Measurements from ENCODE around the gene PON3.
"Not testable (repeated sequence)": the region's sequence is repeated elsewhere in the genome, so short reads cannot be mapped to it uniquely, and the experiment has no call there.

Gene PON3

GRCh38 chr7:95397381-95397780, 1.2 kb upstream of the PON3 start:
- no peak for DNase-seq (ENCODE audit: insufficient read length, low spot score)
- TF ChIP-seq POLR2A (IDR thresholded peaks at IDR 0.05; ENCODE audit: low read depth, low read length): no peak
- no peak for FAIRE-seq

DNA sequence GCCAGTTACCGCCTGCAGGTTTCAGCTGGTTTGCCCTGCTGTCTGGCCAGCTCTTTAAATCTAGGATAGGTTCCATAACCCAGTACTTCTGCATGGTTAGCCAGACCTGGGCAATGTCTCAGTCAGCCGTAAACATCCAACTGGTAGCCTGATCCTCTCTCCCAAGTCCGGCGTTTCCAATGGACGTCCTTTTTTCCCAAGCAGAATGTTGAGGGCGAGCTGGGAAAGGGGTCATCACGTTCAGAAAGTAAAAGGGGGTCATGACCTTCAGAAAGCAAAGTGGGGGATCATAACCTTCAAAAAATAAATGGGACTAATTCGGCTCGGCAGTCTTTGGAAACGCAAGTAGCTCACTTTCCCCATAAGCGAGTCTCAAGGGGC, 430 bp downstream of the PON3 start:
- no peak for TF ChIP-seq POLR2A (IDR thresholded peaks at IDR 0.05; ENCODE audit: low read depth, low read length)
- DNase-seq (ENCODE audit: insufficient read length, low spot score) (no peak), FAIRE-seq (no peak)

DNA sequence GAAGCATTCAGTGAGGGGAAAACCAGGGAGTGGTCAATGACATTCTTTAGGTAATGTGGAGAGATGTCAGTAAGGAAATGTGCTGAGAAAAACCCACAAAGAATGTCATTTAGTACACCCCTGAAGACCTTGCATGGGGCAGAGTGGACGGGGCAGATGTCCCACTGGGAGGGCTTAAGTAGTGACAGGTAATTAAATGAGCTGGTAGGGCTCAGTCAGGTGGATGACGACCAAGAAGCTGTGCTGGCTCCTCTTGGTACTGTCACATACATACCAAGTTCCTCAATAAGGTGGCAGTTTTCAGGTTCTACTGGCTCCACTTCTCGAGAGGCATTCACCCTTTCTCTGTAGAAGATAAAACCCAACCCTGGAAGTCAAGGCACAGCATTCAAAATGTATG, 1.8 kb downstream of the PON3 start:
- no peak for FAIRE-seq
- TF ChIP-seq POLR2A (IDR thresholded peaks at IDR 0.05; ENCODE audit: low read depth, low read length): no peak
- no peak for DNase-seq (ENCODE audit: insufficient read length, low spot score)

DNA sequence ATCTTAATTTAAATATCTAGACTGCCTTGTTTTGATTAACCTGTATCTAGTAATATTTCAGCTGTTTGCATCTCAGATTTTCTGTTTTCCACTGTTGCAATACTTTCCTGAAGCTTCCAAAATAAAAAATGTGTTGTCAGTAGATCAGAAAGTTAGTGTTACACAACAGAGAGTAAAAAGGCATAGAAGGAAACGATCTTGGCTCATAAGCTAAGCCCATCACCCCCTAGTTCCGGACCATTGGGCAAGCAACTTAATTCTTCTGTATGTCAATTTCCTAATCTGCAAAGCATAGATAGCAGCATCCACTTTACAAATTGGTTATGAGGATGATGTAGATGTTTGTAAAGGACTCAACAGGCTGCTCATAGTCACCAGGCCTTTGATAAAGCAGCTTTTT, 4.4 kb downstream of the PON3 start:
- TF ChIP-seq POLR2A (IDR thresholded peaks at IDR 0.05; ENCODE audit: low read depth, low read length): no peak
- FAIRE-seq (no peak), DNase-seq (ENCODE audit: insufficient read length, low spot score) (no peak)

DNA sequence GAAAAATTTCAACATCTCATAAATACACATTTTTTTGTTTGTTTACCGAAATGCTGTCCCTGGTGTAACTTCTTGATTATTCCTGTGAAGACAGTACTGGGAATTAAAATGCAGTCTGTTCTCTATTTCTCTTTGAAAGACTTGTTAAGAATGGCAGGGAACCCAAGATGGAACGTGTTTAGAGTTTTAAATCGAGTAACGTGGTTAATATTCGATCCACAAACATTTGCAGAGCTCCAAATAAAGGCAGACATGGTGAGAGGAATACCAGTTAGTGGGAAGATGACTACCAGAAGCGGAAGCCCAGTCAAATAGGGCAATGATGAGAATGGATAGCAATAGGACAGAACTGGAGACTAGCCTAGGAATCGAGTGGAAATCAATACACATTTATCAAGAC, 6.7 kb downstream of the PON3 start:
- DNase-seq (ENCODE audit: insufficient read length, low spot score) (no peak), FAIRE-seq (no peak)
- no peak for TF ChIP-seq POLR2A (IDR thresholded peaks at IDR 0.05; ENCODE audit: low read depth, low read length)

DNA sequence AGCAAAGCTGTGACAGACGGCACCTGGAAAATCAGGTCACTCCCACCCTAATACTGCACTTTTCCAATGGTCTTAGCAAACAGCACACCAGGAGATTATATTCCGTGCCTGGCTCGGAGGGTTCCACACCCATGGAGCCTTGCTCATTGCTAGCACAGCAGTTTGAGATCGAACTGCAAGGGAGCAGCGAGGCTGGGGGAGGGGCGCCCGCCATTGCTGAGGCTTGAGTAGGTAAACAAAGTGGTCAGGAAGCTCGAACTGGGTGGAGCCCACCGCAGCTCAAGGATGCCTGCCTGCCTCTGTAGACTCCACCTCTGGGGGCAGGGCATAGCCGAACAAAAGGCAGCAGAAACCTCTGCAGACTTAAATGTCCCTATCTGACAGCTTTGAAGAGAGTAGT, 16.7 kb downstream of the PON3 start:
- not testable (repeated sequence) for DNase-seq (ENCODE audit: insufficient read length, low spot score); FAIRE-seq

GRCh38 chr7:95376632-95377400, 19.4 kb downstream of the PON3 start:
- no peak for DNase-seq (ENCODE audit: insufficient read length, low spot score)
- TF ChIP-seq POLR2A (IDR thresholded peaks at IDR 0.05; ENCODE audit: low read depth, low read length): no peak
- FAIRE-seq: no peak

- FAIRE-seq: no peak
- DNase-seq (ENCODE audit: insufficient read length, low spot score): no peak
- no peak for TF ChIP-seq POLR2A (IDR thresholded peaks at IDR 0.05; ENCODE audit: low read depth, low read length)
Measured at GRCh38 chr7:95375591-95376257, 20.5 kb downstream of the PON3 start.

GRCh38 chr7:95373323-95373722, 22.9 kb downstream of the PON3 start:
- FAIRE-seq: no peak
- TF ChIP-seq POLR2A (IDR thresholded peaks at IDR 0.05; ENCODE audit: low read depth, low read length): no peak
- DNase-seq (ENCODE audit: insufficient read length, low spot score): no peak

- no peak for TF ChIP-seq POLR2A (IDR thresholded peaks at IDR 0.05; ENCODE audit: low read depth, low read length)
- FAIRE-seq (no peak), DNase-seq (ENCODE audit: insufficient read length, low spot score) (no peak)
Measured at GRCh38 chr7:95368235-95368634, 27.9 kb downstream of the PON3 start.

GRCh38 chr7:95367606-95368005, 28.6 kb downstream of the PON3 start:
- FAIRE-seq (no peak), DNase-seq (ENCODE audit: insufficient read length, low spot score) (no peak)
- no peak for TF ChIP-seq POLR2A (IDR thresholded peaks at IDR 0.05; ENCODE audit: low read depth, low read length)

GRCh38 chr7:95365151-95365550, 31.0 kb downstream of the PON3 start:
- no peak for FAIRE-seq
- TF ChIP-seq POLR2A (IDR thresholded peaks at IDR 0.05; ENCODE audit: low read depth, low read length): no peak
- DNase-seq (ENCODE audit: insufficient read length, low spot score): no peak

- no peak for TF ChIP-seq POLR2A (IDR thresholded peaks at IDR 0.05; ENCODE audit: low read depth, low read length)
- FAIRE-seq (no peak), DNase-seq (ENCODE audit: insufficient read length, low spot score) (no peak)
Measured at GRCh38 chr7:95357623-95358022, 38.6 kb downstream of the PON3 start.

DNA sequence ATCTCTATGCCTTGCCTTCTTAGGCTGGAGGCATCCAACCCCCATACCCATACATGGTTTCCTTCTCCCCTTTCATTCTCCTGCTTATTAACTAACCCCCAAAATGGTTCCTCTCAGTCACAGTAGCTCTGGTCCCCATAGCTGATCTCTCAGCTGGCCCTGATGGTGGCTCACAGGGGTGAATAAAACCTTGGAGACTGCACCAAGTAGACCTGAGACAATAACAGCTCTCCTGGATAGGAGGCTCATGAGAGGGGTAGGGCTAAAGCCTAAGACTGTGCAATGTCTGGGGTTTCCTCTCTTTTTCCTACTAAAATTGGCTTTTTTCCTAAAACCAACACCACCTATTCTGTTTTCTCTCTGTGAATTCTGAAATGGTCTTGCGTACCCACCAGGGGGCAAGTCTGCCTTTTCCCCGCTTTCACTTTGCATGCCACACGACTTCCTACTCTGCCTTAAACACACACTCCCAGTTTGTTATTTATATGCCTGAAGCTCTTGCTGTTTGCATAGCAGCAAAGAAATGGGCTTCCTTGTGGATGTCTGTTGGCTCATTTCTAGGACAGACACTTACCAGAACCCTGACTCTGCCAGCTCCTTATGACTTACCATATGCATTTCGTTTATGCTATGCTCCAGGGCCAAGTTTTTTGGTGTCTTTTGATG, 53.4 kb downstream of the PON3 start:
- FAIRE-seq (no peak), DNase-seq (ENCODE audit: insufficient read length, low spot score) (no peak)
- TF ChIP-seq POLR2A (IDR thresholded peaks at IDR 0.05; ENCODE audit: low read depth, low read length): no peak

DNA sequence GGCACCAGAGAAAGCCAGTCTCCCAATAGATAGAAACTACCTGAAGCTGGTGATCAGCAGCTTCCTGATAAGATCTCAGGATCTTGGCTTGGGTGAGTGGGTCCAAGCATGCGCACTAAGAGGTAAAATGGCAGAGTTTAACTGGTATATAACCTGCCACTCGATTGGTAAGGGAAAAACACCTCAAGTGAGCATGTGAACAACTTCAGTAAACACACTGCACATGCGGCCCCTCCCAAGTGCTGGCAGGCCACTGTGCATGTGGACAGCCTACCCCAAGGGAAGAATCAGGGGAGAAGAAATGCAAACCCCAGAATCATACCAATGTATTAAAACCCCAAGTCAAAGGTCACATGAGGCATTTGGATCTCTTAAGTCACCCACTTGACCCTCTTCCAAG, 54.1 kb downstream of the PON3 start:
- no peak for TF ChIP-seq POLR2A (IDR thresholded peaks at IDR 0.05; ENCODE audit: low read depth, low read length)
- FAIRE-seq (no peak), DNase-seq (ENCODE audit: insufficient read length, low spot score) (no peak)

Data from H54 (cell line).